ENCODE results near the gene PLPP6. TPM values are rescaled to one million over a fixed set of nuclear protein-coding genes. Genes with fewer than 3 reads are reported as not detected.
A peak's percentile ranks its signal among the peaks of the same experiment; 100 is the strongest.

The PLPP6 gene
- polyA plus RNA-seq, 1 donor from 2014 or later, result 26.3 TPM

GRCh38 chr9:4680750-4681149 is 18.7 kb downstream of the PLPP6 start:
- Histone ChIP-seq H3K9me2 (ENCODE audit: insufficient read depth, low read length) (no peaks in the 10 kb centered on the region), H3K4me2 (ENCODE audit: low read length) (peak overlapping the region; percentile 40), H3K9me3 (ENCODE audit: low read length) (no peaks in the 10 kb centered on the region), H2AFZ (ENCODE audit: low read depth, low read length) (no peak overlapping the region), H4K20me1 (ENCODE audit: insufficient read depth) (no peaks in the 10 kb centered on the region), H3K36me3 (ENCODE audit: insufficient read depth, low read length) (no peaks in the 10 kb centered on the region), H3K27ac (ENCODE audit: low read length) (peak overlapping the region; percentile 98), H3K9ac (ENCODE audit: low read length) (peak overlapping the region; percentile 91), H3K79me2 (replicated peaks; ENCODE audit: insufficient read depth, low read length) (peaks cover 27% of the 10 kb centered on the region), H3K4me3 (ENCODE audit: low read length) (peak overlapping the region; percentile 86), H3K27me3 (ENCODE audit: insufficient read depth, low read depth, low read length) (no peaks in the 10 kb centered on the region), H3F3A (ENCODE audit: insufficient read depth, low read length, poor library complexity, severe bottlenecking) (no peaks in the 10 kb centered on the region)
- TF ChIP-seq CTCF (IDR thresholded peaks at IDR 0.05; ENCODE audit: poor library complexity, severe bottlenecking), result no peak
- TF ChIP-seq EZH2 (IDR thresholded peaks at IDR 0.05; ENCODE audit: borderline replicate concordance, insufficient read depth, low read length, poor library complexity, severe bottlenecking), result no peak
- TF ChIP-seq RAD21 (conservative IDR thresholded peaks at IDR 0.05), result no peak
- TF ChIP-seq TAF1 (IDR thresholded peaks at IDR 0.05; ENCODE audit: low read depth), result no peak

GRCh38 chr9:4684820-4685219 is 22.7 kb downstream of the PLPP6 start:
- H3K36me3 ChIP-seq (ENCODE audit: insufficient read depth, low read length), result no peaks in the 10 kb centered on the region
- no peaks in the 10 kb centered on the region for H3F3A ChIP-seq (ENCODE audit: insufficient read depth, low read length, poor library complexity, severe bottlenecking)
- H3K4me2 ChIP-seq (ENCODE audit: low read length), result no peak overlapping the region
- no peaks in the 10 kb centered on the region for H3K9me2 ChIP-seq (ENCODE audit: insufficient read depth, low read length)
- no peaks in the 10 kb centered on the region for H4K20me1 ChIP-seq (ENCODE audit: insufficient read depth)
- H2AFZ ChIP-seq (ENCODE audit: low read depth, low read length), result no peak overlapping the region
- no peak for TF ChIP-seq REST (IDR thresholded peaks at IDR 0.05; ENCODE audit: borderline replicate concordance)
- TF ChIP-seq EP300 (conservative IDR thresholded peaks at IDR 0.05; ENCODE audit: poor library complexity, severe bottlenecking), result no peak
- no peak for TF ChIP-seq SMC3 (conservative IDR thresholded peaks at IDR 0.05; ENCODE audit: poor library complexity)
- TF ChIP-seq MXI1 (conservative IDR thresholded peaks at IDR 0.05; ENCODE audit: poor library complexity, severe bottlenecking), result no peak
- no peak for TF ChIP-seq EZH2 (IDR thresholded peaks at IDR 0.05; ENCODE audit: borderline replicate concordance, insufficient read depth, low read length, poor library complexity, severe bottlenecking)
- H3K4me3 ChIP-seq (ENCODE audit: low read length), result no peak overlapping the region
- H3K79me2 ChIP-seq (replicated peaks; ENCODE audit: insufficient read depth, low read length), result peaks cover 27% of the 10 kb centered on the region
- H3K27me3 ChIP-seq (ENCODE audit: insufficient read depth, low read depth, low read length), result no peaks in the 10 kb centered on the region
- no peaks in the 10 kb centered on the region for H3K9me3 ChIP-seq (ENCODE audit: low read length)
- H3K27ac ChIP-seq (ENCODE audit: low read length), result no peak overlapping the region
- no peak overlapping the region for H3K9ac ChIP-seq (ENCODE audit: low read length)

GRCh38 chr9:4686112-4686511 is 24.0 kb downstream of the PLPP6 start:
- TF ChIP-seq POLR2AphosphoS5 (IDR thresholded peaks at IDR 0.05) (no peak), MXI1 (conservative IDR thresholded peaks at IDR 0.05; ENCODE audit: poor library complexity, severe bottlenecking) (no peak), RAD21 (conservative IDR thresholded peaks at IDR 0.05) (no peak), CTCF (IDR thresholded peaks at IDR 0.05; ENCODE audit: poor library complexity, severe bottlenecking) (no peak), REST (IDR thresholded peaks at IDR 0.05; ENCODE audit: borderline replicate concordance) (no peak), EZH2 (IDR thresholded peaks at IDR 0.05; ENCODE audit: borderline replicate concordance, insufficient read depth, low read length, poor library complexity, severe bottlenecking) (no peak), SMC3 (conservative IDR thresholded peaks at IDR 0.05; ENCODE audit: poor library complexity) (no peak), EP300 (conservative IDR thresholded peaks at IDR 0.05; ENCODE audit: poor library complexity, severe bottlenecking) (no peak), TAF1 (IDR thresholded peaks at IDR 0.05; ENCODE audit: low read depth) (no peak)

More at GRCh38 chr9:4686112-4686511, 24.0 kb downstream of the PLPP6 start:
- no peak overlapping the region for H3K4me2 ChIP-seq (ENCODE audit: low read length)
- no peaks in the 10 kb centered on the region for H4K20me1 ChIP-seq (ENCODE audit: insufficient read depth)
- no peak overlapping the region for H3K4me3 ChIP-seq (ENCODE audit: low read length)
- H3K9me3 ChIP-seq (ENCODE audit: low read length), result no peaks in the 10 kb centered on the region
- H3K27ac ChIP-seq (ENCODE audit: low read length), result no peak overlapping the region
- no peaks in the 10 kb centered on the region for H3K36me3 ChIP-seq (ENCODE audit: insufficient read depth, low read length)
- H3K9ac ChIP-seq (ENCODE audit: low read length), result no peak overlapping the region
- H3K9me2 ChIP-seq (ENCODE audit: insufficient read depth, low read length), result no peaks in the 10 kb centered on the region
- peaks cover 23% of the 10 kb centered on the region for H3K79me2 ChIP-seq (replicated peaks; ENCODE audit: insufficient read depth, low read length)
- H2AFZ ChIP-seq (ENCODE audit: low read depth, low read length), result no peak overlapping the region
- H3F3A ChIP-seq (ENCODE audit: insufficient read depth, low read length, poor library complexity, severe bottlenecking), result no peaks in the 10 kb centered on the region
- H3K27me3 ChIP-seq (ENCODE audit: insufficient read depth, low read depth, low read length), result no peaks in the 10 kb centered on the region
